ENCODE data around the gene SLIT3.

DNA sequence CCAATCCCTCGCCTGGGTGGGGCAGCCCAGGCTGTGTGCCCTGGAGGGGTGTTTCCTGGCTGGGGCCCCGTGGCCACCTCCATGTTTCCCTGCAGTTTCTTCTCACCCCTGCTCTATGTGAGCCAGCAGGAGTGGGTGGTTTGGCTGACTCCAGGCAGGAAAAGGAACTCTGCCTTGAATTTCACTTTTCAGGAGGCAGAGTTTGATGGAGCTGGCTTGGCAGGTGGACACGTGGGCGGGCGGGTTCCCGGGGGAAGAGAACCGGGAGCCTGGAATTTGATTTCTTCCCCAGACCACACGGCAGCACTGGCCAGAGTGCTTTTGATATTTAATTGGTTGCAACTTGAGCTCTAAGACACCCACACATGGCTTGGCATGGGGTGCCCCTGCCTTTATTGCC is 601.9 kb downstream of the SLIT3 start:
- TF ChIP-seq, protein P1, sequence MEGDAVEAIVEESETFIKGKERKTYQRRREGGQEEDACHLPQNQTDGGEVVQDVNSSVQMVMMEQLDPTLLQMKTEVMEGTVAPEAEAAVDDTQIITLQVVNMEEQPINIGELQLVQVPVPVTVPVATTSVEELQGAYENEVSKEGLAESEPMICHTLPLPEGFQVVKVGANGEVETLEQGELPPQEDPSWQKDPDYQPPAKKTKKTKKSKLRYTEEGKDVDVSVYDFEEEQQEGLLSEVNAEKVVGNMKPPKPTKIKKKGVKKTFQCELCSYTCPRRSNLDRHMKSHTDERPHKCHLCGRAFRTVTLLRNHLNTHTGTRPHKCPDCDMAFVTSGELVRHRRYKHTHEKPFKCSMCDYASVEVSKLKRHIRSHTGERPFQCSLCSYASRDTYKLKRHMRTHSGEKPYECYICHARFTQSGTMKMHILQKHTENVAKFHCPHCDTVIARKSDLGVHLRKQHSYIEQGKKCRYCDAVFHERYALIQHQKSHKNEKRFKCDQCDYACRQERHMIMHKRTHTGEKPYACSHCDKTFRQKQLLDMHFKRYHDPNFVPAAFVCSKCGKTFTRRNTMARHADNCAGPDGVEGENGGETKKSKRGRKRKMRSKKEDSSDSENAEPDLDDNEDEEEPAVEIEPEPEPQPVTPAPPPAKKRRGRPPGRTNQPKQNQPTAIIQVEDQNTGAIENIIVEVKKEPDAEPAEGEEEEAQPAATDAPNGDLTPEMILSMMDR (IDR thresholded peaks at IDR 0.05; ENCODE audit: low read depth, low read length, poor library complexity, severe bottlenecking), result no peak
- TF ChIP-seq EZH2phosphoT487 (IDR thresholded peaks at IDR 0.05; ENCODE audit: borderline replicate concordance, low read length), result no peak

Measured in DOHH2 (cell line).